ENCODE measurements around the gene HPS5.
"Not testable (repeated sequence)": the region's sequence is repeated elsewhere in the genome, so short reads cannot be mapped to it uniquely, and the experiment has no call there.

Gene HPS5

GRCh38 chr11:18253778-18254338 lies 68.1 kb downstream of the HPS5 start:
- H3K4me1 ChIP-seq = no peaks in the 10 kb centered on the region

GRCh38 chr11:18253233-18253632 lies 68.7 kb downstream of the HPS5 start:
- Histone ChIP-seq H3K4me3 (no peak overlapping the region), H3K4me1 (no peaks in the 10 kb centered on the region), H3K27ac (no peak overlapping the region), H3K27me3 (no peaks in the 10 kb centered on the region), H3K36me3 (no peaks in the 10 kb centered on the region), H3K9me3 (no peaks in the 10 kb centered on the region)
- TF ChIP-seq CTCF (IDR thresholded peaks at IDR 0.05) = no peak
- intact Hi-C loops (cut with DNase I; ENCODE audit: low total_unique reads) = no loop called here
- no peak for DNase-seq

More at GRCh38 chr11:18253778-18254338, 68.1 kb downstream of the HPS5 start:
- intact Hi-C loops (cut with DNase I; ENCODE audit: low total_unique reads) = no loop called here
- no peaks in the 10 kb centered on the region for H3K36me3 ChIP-seq
- TF ChIP-seq CTCF (IDR thresholded peaks at IDR 0.05) = no peak
- no peak overlapping the region for H3K27ac ChIP-seq
- H3K9me3 ChIP-seq = no peaks in the 10 kb centered on the region
- no peak overlapping the region for H3K4me3 ChIP-seq
- H3K27me3 ChIP-seq = no peaks in the 10 kb centered on the region
- no peak for DNase-seq

GRCh38 chr11:18248561-18248960 lies 73.4 kb downstream of the HPS5 start, which contains the start of gene SAA2:
Gene SAA2 (minus strand): TSS chr11:18248668. CDS start chr11:18248011, 657 bp downstream.
- Histone ChIP-seq H3K27me3 (no peaks in the 10 kb centered on the region), H3K9me3 (no peaks in the 10 kb centered on the region), H3K4me1 (no peaks in the 10 kb centered on the region), H3K36me3 (no peaks in the 10 kb centered on the region), H3K4me3 (no peak within 1 kb of the TSS), H3K27ac (no peak within 1 kb of the TSS)
- no peak for DNase-seq
- no peak for TF ChIP-seq CTCF (IDR thresholded peaks at IDR 0.05)
- intact Hi-C loops (cut with DNase I; ENCODE audit: low total_unique reads) = no loop called here

- H3K9me3 ChIP-seq; H3K27me3 ChIP-seq; intact Hi-C loops (cut with DNase I; ENCODE audit: low total_unique reads); H3K27ac ChIP-seq; DNase-seq; H3K4me1 ChIP-seq; H3K4me3 ChIP-seq; H3K36me3 ChIP-seq: not testable (repeated sequence)
These were observed 74.8 kb downstream of the HPS5 start for GRCh38 chr11:18247191-18247581.

- H3K27ac ChIP-seq; DNase-seq; H3K27me3 ChIP-seq; intact Hi-C loops (cut with DNase I; ENCODE audit: low total_unique reads); H3K4me1 ChIP-seq; H3K9me3 ChIP-seq; H3K36me3 ChIP-seq; H3K4me3 ChIP-seq: not testable (repeated sequence)
These were observed 75.4 kb downstream of the HPS5 start for GRCh38 chr11:18246379-18247190.

GRCh38 chr11:18245396-18245795 lies 76.5 kb downstream of the HPS5 start:
- Histone ChIP-seq H3K4me3 (no peak overlapping the region), H3K27ac (no peak overlapping the region), H3K9me3 (no peaks in the 10 kb centered on the region), H3K27me3 (no peaks in the 10 kb centered on the region), H3K36me3 (no peaks in the 10 kb centered on the region), H3K4me1 (no peaks in the 10 kb centered on the region)
- DNase-seq = no peak
- intact Hi-C loops (cut with DNase I; ENCODE audit: low total_unique reads) = no loop called here
- TF ChIP-seq CTCF (IDR thresholded peaks at IDR 0.05) = no peak
